Measurements from ENCODE around the gene MALT1.

- no peak for TF ChIP-seq CTCF (conservative IDR thresholded peaks at IDR 0.05; ENCODE audit: low read depth in 2 of 2)
- no peak for TF ChIP-seq EZH2 (IDR thresholded peaks at IDR 0.05; ENCODE audit: low read depth, unreplicated experiment)
- TF ChIP-seq REST (IDR thresholded peaks at IDR 0.05; ENCODE audit: unreplicated experiment): no peak
- TF ChIP-seq POLR2AphosphoS5 (IDR thresholded peaks at IDR 0.05; ENCODE audit: low read depth): no peak
- TF ChIP-seq CREB1 (CRISPR knock-in tag; IDR thresholded peaks at IDR 0.05; ENCODE audit: low read depth): no peak
- TF ChIP-seq EZH2phosphoT487 (IDR thresholded peaks at IDR 0.05; ENCODE audit: unreplicated experiment): no peak
- no peak for TF ChIP-seq JUNB (IDR thresholded peaks at IDR 0.05; ENCODE audit: unreplicated experiment)
- no peak for TF ChIP-seq ZNF114 (CRISPR knock-in tag; IDR thresholded peaks at IDR 0.05)
Measured at GRCh38 chr18:58777471-58777870, 106.2 kb downstream of the MALT1 start.
